KMS-11 (cell line): ENCODE measurements around the gene SLC27A4.

Experiments
- H2AFZ ChIP-seq: fragments of 200-600 bp; sonication (generic); 2 replicates; pipeline ENCODE4 v1.6.1; 2016; ENCODE audit warnings: antibody characterized with exemption, mixed run types, low read depth
- H3K27ac ChIP-seq: fragments of 200-600 bp; sonication (generic); 2 replicates; pipeline ENCODE4 v1.6.1; 2016; ENCODE audit warnings: mild to moderate bottlenecking, mixed run types
- H3K27me3 ChIP-seq: fragments of 200-600 bp; sonication (generic); 2 replicates; pipeline ENCODE4 v1.6.1; 2017; ENCODE audit warnings: mild to moderate bottlenecking, low read depth, mixed run types, moderate library complexity; ENCODE audit not compliant: insufficient read depth
- H3K36me3 ChIP-seq: fragments of 200-600 bp; sonication (generic); 2 replicates; pipeline ENCODE4 v1.6.1; 2017; ENCODE audit warnings: mild to moderate bottlenecking, mixed run types; ENCODE audit not compliant: insufficient read depth
- H3K4me1 ChIP-seq: fragments of 200-600 bp; sonication (generic); 2 replicates; pipeline ENCODE4 v1.6.1; 2016; ENCODE audit warnings: mild to moderate bottlenecking, low read depth, mixed run types; ENCODE audit not compliant: poor library complexity, severe bottlenecking
- H3K4me2 ChIP-seq: fragments of 200-600 bp; sonication (generic); 2 replicates; pipeline ENCODE4 v1.7.0; 2016; ENCODE audit warnings: mild to moderate bottlenecking, mixed run types
- H3K4me3 ChIP-seq: fragments of 200-600 bp; sonication (generic); IDR thresholded peaks from 2 replicates; pipeline ENCODE4 v1.6.1; 2017; ENCODE audit warnings: low read depth, low read length, mixed read lengths; ENCODE audit not compliant: insufficient read depth
- H3K79me2 ChIP-seq: fragments of 200-600 bp; sonication (generic); 2 replicates; pipeline ENCODE4 v1.6.1; 2016; ENCODE audit warnings: low read depth, mixed run types; ENCODE audit not compliant: insufficient read depth
- H3K9ac ChIP-seq: fragments of 200-600 bp; sonication (generic); 2 replicates; pipeline ENCODE4 v1.6.1; 2016; ENCODE audit warnings: mild to moderate bottlenecking, mixed run types
- H4K20me1 ChIP-seq: fragments of 200-600 bp; sonication (generic); 2 replicates; pipeline ENCODE4 v1.6.1; 2016; ENCODE audit warnings: mild to moderate bottlenecking, mixed run types; ENCODE audit not compliant: insufficient read depth
- TF ChIP-seq, protein P1 (sequence below): fragments of 200-600 bp; sonication (generic); conservative IDR thresholded peaks from 2 replicates; pipeline ENCODE4 v1.6.1; 2017; ENCODE audit warnings: low read depth, mild to moderate bottlenecking, antibody characterized with exemption, low read length, moderate library complexity, mixed read lengths

The SLC27A4 gene

DNA sequence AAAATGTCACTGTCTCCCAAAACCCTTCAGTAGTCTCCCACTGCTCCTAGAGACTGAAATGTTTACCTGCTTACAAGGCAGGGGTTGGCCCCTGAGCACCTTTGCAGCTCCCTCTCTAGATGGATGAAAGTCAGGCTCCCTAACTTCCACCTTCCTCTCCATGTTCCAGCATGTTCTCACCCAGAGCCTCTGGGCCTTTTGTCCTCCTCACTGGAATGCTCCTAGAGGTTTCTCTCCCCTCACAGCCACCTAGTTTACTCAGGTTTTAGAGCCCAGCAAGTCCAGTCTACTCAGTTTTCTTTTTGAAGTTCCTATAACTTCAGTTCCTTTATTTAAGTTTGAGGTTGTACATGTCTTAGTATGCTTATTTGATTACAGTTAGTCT, 30.0 kb downstream of the SLC27A4 start:
- Histone ChIP-seq H3K27ac (peak overlapping the region; percentile 37; the same call in 1 of the 2 replicates), H3K4me2 (peak overlapping the region; percentile 88), H4K20me1 (no peaks in the 10 kb centered on the region), H2AFZ (peak overlapping the region; percentile 92), H3K36me3 (no peaks in the 10 kb centered on the region), H3K9ac (peak overlapping the region; percentile 50; the same call in 1 of the 2 replicates), H3K79me2 (peaks cover 37% of the 10 kb centered on the region), H3K4me1 (peaks cover 16% of the 10 kb centered on the region), H3K27me3 (no peaks in the 10 kb centered on the region), H3K4me3 (no peak overlapping the region)
- TF ChIP-seq, protein P1, sequence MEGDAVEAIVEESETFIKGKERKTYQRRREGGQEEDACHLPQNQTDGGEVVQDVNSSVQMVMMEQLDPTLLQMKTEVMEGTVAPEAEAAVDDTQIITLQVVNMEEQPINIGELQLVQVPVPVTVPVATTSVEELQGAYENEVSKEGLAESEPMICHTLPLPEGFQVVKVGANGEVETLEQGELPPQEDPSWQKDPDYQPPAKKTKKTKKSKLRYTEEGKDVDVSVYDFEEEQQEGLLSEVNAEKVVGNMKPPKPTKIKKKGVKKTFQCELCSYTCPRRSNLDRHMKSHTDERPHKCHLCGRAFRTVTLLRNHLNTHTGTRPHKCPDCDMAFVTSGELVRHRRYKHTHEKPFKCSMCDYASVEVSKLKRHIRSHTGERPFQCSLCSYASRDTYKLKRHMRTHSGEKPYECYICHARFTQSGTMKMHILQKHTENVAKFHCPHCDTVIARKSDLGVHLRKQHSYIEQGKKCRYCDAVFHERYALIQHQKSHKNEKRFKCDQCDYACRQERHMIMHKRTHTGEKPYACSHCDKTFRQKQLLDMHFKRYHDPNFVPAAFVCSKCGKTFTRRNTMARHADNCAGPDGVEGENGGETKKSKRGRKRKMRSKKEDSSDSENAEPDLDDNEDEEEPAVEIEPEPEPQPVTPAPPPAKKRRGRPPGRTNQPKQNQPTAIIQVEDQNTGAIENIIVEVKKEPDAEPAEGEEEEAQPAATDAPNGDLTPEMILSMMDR = no peak

DNA sequence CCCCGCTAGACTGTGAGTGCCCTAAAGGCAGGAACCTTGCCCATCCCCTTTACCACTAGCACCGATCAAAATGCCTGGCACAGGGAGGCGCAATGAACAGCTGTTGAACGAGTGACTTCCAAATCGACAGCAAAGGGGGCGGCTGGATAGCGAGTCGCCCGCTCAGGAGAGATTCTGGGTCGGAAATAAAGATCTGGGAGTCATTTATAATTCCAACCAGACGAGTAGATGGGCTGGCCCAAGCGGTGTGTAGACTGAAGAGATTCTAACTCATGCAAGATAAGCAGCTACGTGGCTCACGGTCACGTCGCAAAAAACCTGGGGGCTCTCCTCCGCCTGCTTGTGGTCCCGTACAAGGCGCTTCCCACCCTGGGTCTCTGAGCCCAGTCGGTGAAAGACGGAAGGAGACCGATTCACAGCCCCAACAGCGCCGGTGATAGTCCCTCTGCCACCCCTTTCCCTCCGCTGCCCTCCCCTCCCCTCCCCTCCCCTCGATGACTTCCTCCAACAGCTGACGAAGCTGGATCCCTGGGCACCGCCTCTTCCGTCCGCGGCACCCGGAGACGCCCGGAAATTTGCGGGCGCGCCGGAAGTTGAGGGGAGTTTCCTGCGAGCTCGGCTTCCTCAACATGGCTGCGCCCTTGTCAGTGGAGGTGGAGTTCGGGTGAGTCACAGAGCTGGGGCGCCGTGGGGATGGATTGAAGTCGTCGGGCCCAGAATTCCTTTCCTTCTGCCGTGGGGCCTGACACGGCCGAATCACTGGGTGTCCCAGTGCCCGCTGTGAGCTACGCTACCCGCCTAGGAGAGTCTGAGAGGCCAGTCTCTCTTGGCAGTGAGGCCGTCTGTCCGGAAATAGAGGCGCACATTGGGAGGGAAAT, 30.7 kb downstream of the SLC27A4 start, which contains the start of gene URM1:
Gene URM1 (plus strand): TSS at position 623 of the 878 bp plus-strand sequence. CDS start 7 bp downstream, at position 630.
- Histone ChIP-seq H3K4me2 (peak within 1 kb of the TSS; percentile 95), H2AFZ (peak within 1 kb of the TSS; percentile 92), H3K27me3 (no peaks in the 10 kb centered on the region), H3K4me3 (peak within 1 kb of the TSS; percentile 50), H3K27ac (peak within 1 kb of the TSS; percentile 37; the same call in 1 of the 2 replicates), H3K36me3 (no peaks in the 10 kb centered on the region), H3K79me2 (peaks cover 41% of the 10 kb centered on the region), H4K20me1 (no peaks in the 10 kb centered on the region), H3K4me1 (peaks cover 23% of the 10 kb centered on the region), H3K9ac (peak within 1 kb of the TSS; percentile 55)
- TF ChIP-seq, protein P1 = no peak

DNA sequence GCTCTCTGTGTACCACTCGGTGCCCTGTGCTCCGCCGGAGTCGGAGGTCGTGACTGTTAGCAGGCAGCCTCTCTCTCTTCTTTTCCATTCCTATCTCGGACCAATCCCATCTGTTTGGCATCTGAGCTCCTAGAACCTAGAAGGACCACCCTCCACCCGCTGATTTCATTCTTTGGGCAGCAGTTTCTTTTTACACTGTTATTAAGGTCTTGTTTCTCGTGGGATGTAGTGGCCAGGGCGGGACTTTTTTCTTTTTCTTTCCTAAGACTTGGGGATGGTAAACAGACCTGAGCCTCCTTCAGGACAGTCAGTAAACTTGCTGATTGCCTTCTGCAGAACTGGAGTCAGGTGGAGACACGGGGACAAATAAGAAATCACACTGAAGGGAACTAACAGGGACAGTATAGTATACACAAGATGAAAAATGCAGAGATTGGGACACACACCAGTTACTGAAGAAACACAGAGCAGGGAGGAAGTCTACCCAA, 31.3 kb downstream of the SLC27A4 start:
- peak overlapping the region; percentile 55; the same call in 1 of the 2 replicates for H3K9ac ChIP-seq
- H3K4me3 ChIP-seq = peak overlapping the region; percentile 50
- H3K4me2 ChIP-seq = peak overlapping the region; percentile 95
- peak overlapping the region; percentile 92 for H2AFZ ChIP-seq
- no peaks in the 10 kb centered on the region for H3K36me3 ChIP-seq
- H4K20me1 ChIP-seq = no peaks in the 10 kb centered on the region
- H3K27me3 ChIP-seq = no peaks in the 10 kb centered on the region
- peak overlapping the region; percentile 35; the same call in 1 of the 2 replicates for H3K27ac ChIP-seq
- peaks cover 45% of the 10 kb centered on the region for H3K79me2 ChIP-seq
- peaks cover 26% of the 10 kb centered on the region for H3K4me1 ChIP-seq
- TF ChIP-seq, protein P1 = no peak

DNA sequence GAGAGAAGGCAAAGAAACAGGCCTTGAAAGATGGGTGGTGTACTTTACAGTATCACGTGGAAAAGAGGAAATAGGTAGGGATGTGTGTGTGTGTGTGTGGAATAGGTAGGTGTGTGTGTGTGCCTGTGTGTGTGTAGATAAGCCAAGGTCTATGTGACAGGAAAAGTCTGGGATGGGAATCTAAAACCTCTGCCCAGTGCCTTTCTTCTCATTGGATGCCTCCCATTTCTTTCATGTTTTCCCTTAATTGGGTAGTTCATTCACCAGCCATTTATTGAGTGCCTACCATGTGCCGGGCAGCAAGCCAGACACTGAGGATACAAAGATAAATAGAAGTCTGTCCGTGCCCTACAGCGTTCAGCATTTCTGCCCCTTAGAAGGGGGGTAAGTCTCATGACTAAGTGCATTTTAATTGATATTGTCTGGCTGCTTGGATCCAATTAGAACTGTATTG, 31.9 kb downstream of the SLC27A4 start:
- H3K27me3 ChIP-seq = no peaks in the 10 kb centered on the region
- H3K4me2 ChIP-seq = peak overlapping the region; percentile 95
- H3K4me1 ChIP-seq = peaks cover 26% of the 10 kb centered on the region
- peak overlapping the region; percentile 50 for H3K4me3 ChIP-seq
- TF ChIP-seq, protein P1 = no peak
- peaks cover 50% of the 10 kb centered on the region for H3K79me2 ChIP-seq
- no peaks in the 10 kb centered on the region for H4K20me1 ChIP-seq
- H2AFZ ChIP-seq = no peak overlapping the region
- no peak overlapping the region for H3K9ac ChIP-seq
- no peaks in the 10 kb centered on the region for H3K36me3 ChIP-seq
- H3K27ac ChIP-seq = no peak overlapping the region
